ENCODE data around the gene NOS1AP. TPM values are rescaled to one million over a fixed set of nuclear protein-coding genes. Genes with fewer than 3 reads are reported as not detected.
"Not testable (repeated sequence)": the region's sequence is repeated elsewhere in the genome, so short reads cannot be mapped to it uniquely, and the experiment has no call there.

The NOS1AP gene
- total and polyA plus RNA-seq, 12 donors = 0.37 to 12.0 (median 3.1) TPM

GRCh38 chr1:162417650-162418049, 348.2 kb downstream of the NOS1AP start:
- Histone ChIP-seq H3K27ac (no peak overlapping the region), H3K36me3 (replicated peaks in 1 of 2) (no peaks in the 10 kb centered on the region), H3K4me1 (replicated peaks in 1 of 2) (no peaks in the 10 kb centered on the region), H3K27me3 (no peaks in the 10 kb centered on the region), H3K4me3 (no peak overlapping the region), H3K9me3 (replicated peaks in 1 of 3) (no peaks in the 10 kb centered on the region)
- TF ChIP-seq POLR2A (IDR thresholded peaks at IDR 0.05) (no peak), CTCF (IDR thresholded peaks at IDR 0.05) (no peak)
- intact Hi-C loops (cut with DNase I) = no loop called here
- peak in 1 of 7 donors; percentile 22 for DNase-seq
- WGBS, 4 donors = 63 to 75% (median 68%) methylated on average over 7 of the region's 7 CpGs

GRCh38 chr1:162418584-162418983, 349.1 kb downstream of the NOS1AP start:
- intact Hi-C loops (cut with DNase I); H3K36me3 ChIP-seq (replicated peaks in 1 of 2); H3K27me3 ChIP-seq; H3K9me3 ChIP-seq (replicated peaks in 1 of 3); H3K4me3 ChIP-seq; H3K4me1 ChIP-seq (replicated peaks in 1 of 2); DNase-seq; H3K27ac ChIP-seq: not testable (repeated sequence)
- 61 to 82% (median 69%) methylated on average over 7 of the region's 7 CpGs for WGBS, 4 donors

GRCh38 chr1:162419450-162419931, 350.0 kb downstream of the NOS1AP start:
- 74 to 85% (median 83%) methylated on average over 9 of the region's 9 CpGs for WGBS, 4 donors
- H3K4me3 ChIP-seq; H3K27ac ChIP-seq; H3K9me3 ChIP-seq (replicated peaks in 1 of 3); DNase-seq; H3K36me3 ChIP-seq (replicated peaks in 1 of 2); H3K27me3 ChIP-seq; intact Hi-C loops (cut with DNase I); H3K4me1 ChIP-seq (replicated peaks in 1 of 2): not testable (repeated sequence)

MicroRNAs encoded within 50 kb of the gene (microRNA counts, 767-probe panel; counts per million panel counts)
- microRNA hsa-miR-556-3p (0 counts per million in 2 donors), microRNA hsa-miR-556-5p (0 counts per million in 2 donors)

Small RNA genes lying within 50 kb of the gene (microRNA-seq; reads per million reads assigned to microRNA genes)
- 0 to 0.38 (median 0) reads per million in 3 donors for gene MIR4654
- 0.57 to 1.9 (median 0.89) reads per million in 3 donors for gene MIR556

Small RNA genes lying within 50 kb of the gene (small RNA-seq; reads per million reads assigned to genes)
- gene MIR4654 (0 to 0.24 reads per million in 2 donors), gene MIR556 (0.12 to 0.17 reads per million in 2 donors), gene RNA5SP61 (0 reads per million in 2 donors)

Other genes with a start within 250 kb of the NOS1AP start
- 10 to 100 TPM in 7 of 9 donors, 1 to 10 TPM in 2; 7.1 to 24.4 (median 19.8) TPM for gene OLFML2B, start 45.8 kb upstream of the NOS1AP start, total RNA-seq
- 1 to 10 TPM; 5.5 to 7.3 (median 7.2) TPM for gene OLFML2B, start 45.8 kb upstream of the NOS1AP start, polyA plus RNA-seq